ENCODE results near the gene MYO1B.

The MYO1B gene

GRCh38 chr2:191328150-191328809 lies 83.1 kb downstream of the MYO1B start:
- no peak for TF ChIP-seq CTCF (IDR thresholded peaks at IDR 0.05; ENCODE audit: low read depth, low read length)
- H3K4me3 ChIP-seq (ENCODE audit: low read depth, low read length): no peak overlapping the region

- TF ChIP-seq CTCF (IDR thresholded peaks at IDR 0.05; ENCODE audit: low read depth, low read length): no peak
These were observed 84.6 kb downstream of the MYO1B start for GRCh38 chr2:191329841-191330240.

GRCh38 chr2:191333911-191334357 lies 88.7 kb downstream of the MYO1B start:
- no peak for TF ChIP-seq CTCF (IDR thresholded peaks at IDR 0.05; ENCODE audit: low read depth, low read length)
- H3K4me3 ChIP-seq (ENCODE audit: low read depth, low read length): no peak overlapping the region

More at GRCh38 chr2:191329841-191330240, 84.6 kb downstream of the MYO1B start:
- H3K4me3 ChIP-seq (ENCODE audit: low read depth, low read length): no peak overlapping the region

GRCh38 chr2:191335875-191336464 lies 90.8 kb downstream of the MYO1B start:
- TF ChIP-seq CTCF (IDR thresholded peaks at IDR 0.05; ENCODE audit: low read depth, low read length): no peak
- no peak overlapping the region for H3K4me3 ChIP-seq (ENCODE audit: low read depth, low read length)

GRCh38 chr2:191341436-191341835 lies 96.2 kb downstream of the MYO1B start:
- no peak overlapping the region for H3K4me3 ChIP-seq (ENCODE audit: low read depth, low read length)
- no peak for TF ChIP-seq CTCF (IDR thresholded peaks at IDR 0.05; ENCODE audit: low read depth, low read length)

- H3K4me3 ChIP-seq (ENCODE audit: low read depth, low read length): no peak overlapping the region
- no peak for TF ChIP-seq CTCF (IDR thresholded peaks at IDR 0.05; ENCODE audit: low read depth, low read length)
These were observed 98.7 kb downstream of the MYO1B start for GRCh38 chr2:191343796-191344338.

- TF ChIP-seq CTCF (IDR thresholded peaks at IDR 0.05; ENCODE audit: low read depth, low read length): no peak
These were observed 100.6 kb downstream of the MYO1B start for GRCh38 chr2:191345788-191346187.

More at GRCh38 chr2:191345788-191346187, 100.6 kb downstream of the MYO1B start:
- H3K4me3 ChIP-seq (ENCODE audit: low read depth, low read length): no peak overlapping the region
